ENCODE data around the gene FBRS. TPM values are rescaled to one million over a fixed set of nuclear protein-coding genes. Genes with fewer than 3 reads are reported as not detected.
"Not testable (repeated sequence)": the region's sequence is repeated elsewhere in the genome, so short reads cannot be mapped to it uniquely, and the experiment has no call there.

FBRS gene
- total and polyA plus RNA-seq, 2 donors (not counting 3 experiments of a cell fraction or from before 2014, with no cell fraction given) = 15.5 to 68.6 TPM

- Histone ChIP-seq H3K9me1 (replicated peaks; ENCODE audit: control insufficient read depth, extremely low read depth, insufficient read depth, low read length) (no peaks in the 10 kb centered on the region), H3K36me3 (ENCODE audit: control insufficient read depth in 2 of 2, extremely low read depth in 1 of 2, insufficient read depth in 2 of 2, low read length in 2 of 2) (no peaks in the 10 kb centered on the region), H2AFZ (ENCODE audit: low read depth, low read length) (peak overlapping the region; percentile 54), H3K27me3 (ENCODE audit: control insufficient read depth in 2 of 2, insufficient read depth in 2 of 2, low read length in 2 of 2) (peaks cover 0 to 3% of the 10 kb centered on the region in 2 experiments), H4K20me1 (replicated peaks; ENCODE audit: control insufficient read depth, extremely low read depth, insufficient read depth, low read length) (peaks cover 3% of the 10 kb centered on the region), H3K4me3 (replicated peaks in 1 of 3; ENCODE audit: insufficient read depth in 1 of 3, low read depth in 1 of 3, low read length in 3 of 3) (no peak overlapping the region), H3K79me2 (ENCODE audit: control insufficient read depth, insufficient read depth, low read length) (peaks cover 11% of the 10 kb centered on the region), H3K9me3 (replicated peaks; ENCODE audit: control insufficient read depth, insufficient read depth, low read length) (no peaks in the 10 kb centered on the region), H3K27ac (ENCODE audit: insufficient read depth, low read depth, low read length) (no peak overlapping the region), H3K4me2 (ENCODE audit: insufficient read depth, low read length) (no peak overlapping the region), H3K4me1 (ENCODE audit: control insufficient read depth, extremely low read depth, insufficient read depth, low read length) (peaks cover 20% of the 10 kb centered on the region), H3K9ac (replicated peaks; ENCODE audit: extremely low read depth, insufficient read depth, low read length) (no peak overlapping the region)
- POLR2A ChIA-PET = interaction anchor here (2.0 kb wide), 1 partner anchor 36 kb away, joined by 5 read pairs; no protein-coding TSS in a partner anchor
- dilution Hi-C loops (cut with MboI; ENCODE audit: extremely low pct_ligation_motif_present, low sequenced_read_pairs) = no loop called here
- BruUV-seq (replicated peaks) = no TSS peak
- DNase-seq (ENCODE audit: low read depth, low spot score) (peak; percentile 23), FAIRE-seq (peak; percentile 31)
- CTCF ChIA-PET = interaction anchor here (0.6 to 3.3 kb wide), 13 partner anchors 9 to 265 kb away, joined by 3 to 26 read pairs (median 5); partner anchors contain the start of genes DCTPP1, FBRS, PRR14 and ZNF689
- TF ChIP-seq MAX (IDR thresholded peaks at IDR 0.05; ENCODE audit: insufficient read depth, insufficient read length) (no peak), EZH2 (IDR thresholded peaks at IDR 0.05; ENCODE audit: borderline replicate concordance, low read depth, low read length, severe bottlenecking) (no peak), POLR2A (IDR thresholded peaks at IDR 0.05; ENCODE audit: low read depth, low read length) (no peak), FOS (IDR thresholded peaks at IDR 0.05; ENCODE audit: borderline replicate concordance, insufficient read depth, low read length) (no peak), POLR2AphosphoS5 (IDR thresholded peaks at IDR 0.05; ENCODE audit: insufficient read depth, low read depth, low read length) (no peak), GATA2 (IDR thresholded peaks at IDR 0.05; ENCODE audit: insufficient read depth, insufficient read length, low read depth, low read length) (no peak)
- TF ChIP-seq, protein P1, sequence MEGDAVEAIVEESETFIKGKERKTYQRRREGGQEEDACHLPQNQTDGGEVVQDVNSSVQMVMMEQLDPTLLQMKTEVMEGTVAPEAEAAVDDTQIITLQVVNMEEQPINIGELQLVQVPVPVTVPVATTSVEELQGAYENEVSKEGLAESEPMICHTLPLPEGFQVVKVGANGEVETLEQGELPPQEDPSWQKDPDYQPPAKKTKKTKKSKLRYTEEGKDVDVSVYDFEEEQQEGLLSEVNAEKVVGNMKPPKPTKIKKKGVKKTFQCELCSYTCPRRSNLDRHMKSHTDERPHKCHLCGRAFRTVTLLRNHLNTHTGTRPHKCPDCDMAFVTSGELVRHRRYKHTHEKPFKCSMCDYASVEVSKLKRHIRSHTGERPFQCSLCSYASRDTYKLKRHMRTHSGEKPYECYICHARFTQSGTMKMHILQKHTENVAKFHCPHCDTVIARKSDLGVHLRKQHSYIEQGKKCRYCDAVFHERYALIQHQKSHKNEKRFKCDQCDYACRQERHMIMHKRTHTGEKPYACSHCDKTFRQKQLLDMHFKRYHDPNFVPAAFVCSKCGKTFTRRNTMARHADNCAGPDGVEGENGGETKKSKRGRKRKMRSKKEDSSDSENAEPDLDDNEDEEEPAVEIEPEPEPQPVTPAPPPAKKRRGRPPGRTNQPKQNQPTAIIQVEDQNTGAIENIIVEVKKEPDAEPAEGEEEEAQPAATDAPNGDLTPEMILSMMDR (IDR thresholded peaks at IDR 0.05; ENCODE audit: extremely low read depth in 1 of 2, insufficient read depth in 1 of 2, low read depth in 1 of 2, low read length in 2 of 2) = no peak
- intact Hi-C loops (cut with micrococcal nuclease) = loop anchor here (1.0 to 5.0 kb wide), 5 partner anchors 37 to 264 kb away; partner anchors contain the start of genes DCTPP1, FBRS, PHKG2 and SEPHS2
Observed at GRCh38 chr16:30694926-30695693, 36.9 kb downstream of the FBRS start.

DNA sequence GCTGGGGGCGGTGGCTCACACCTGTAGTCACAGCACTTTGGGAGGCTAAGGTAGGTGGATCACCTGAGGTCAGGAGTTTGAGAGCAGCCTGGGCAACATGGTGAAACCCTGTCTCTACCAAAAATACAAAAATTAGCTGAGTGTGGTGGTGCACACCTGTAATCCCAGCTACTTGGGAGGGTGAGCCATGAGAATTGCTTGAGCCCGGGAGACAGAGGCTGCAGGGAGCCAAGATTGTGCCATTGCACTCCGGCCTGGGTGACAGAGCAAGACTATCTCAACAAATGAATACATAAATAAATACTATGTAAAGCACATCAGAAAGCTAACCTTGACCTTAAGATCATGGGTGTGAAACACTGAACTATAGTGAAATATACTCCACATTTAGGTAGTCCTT is 38.4 kb downstream of the FBRS start:
- H3K9me1 ChIP-seq (replicated peaks; ENCODE audit: control insufficient read depth, extremely low read depth, insufficient read depth, low read length); H3K4me3 ChIP-seq (replicated peaks in 1 of 3; ENCODE audit: insufficient read depth in 1 of 3, low read depth in 1 of 3, low read length in 3 of 3); DNase-seq (ENCODE audit: low read depth, low spot score); H3K27me3 ChIP-seq (ENCODE audit: control insufficient read depth in 2 of 2, insufficient read depth in 2 of 2, low read length in 2 of 2); H3K27ac ChIP-seq (ENCODE audit: insufficient read depth, low read depth, low read length); POLR2A ChIA-PET; H4K20me1 ChIP-seq (replicated peaks; ENCODE audit: control insufficient read depth, extremely low read depth, insufficient read depth, low read length); FAIRE-seq; H2AFZ ChIP-seq (ENCODE audit: low read depth, low read length); H3K4me2 ChIP-seq (ENCODE audit: insufficient read depth, low read length); H3K36me3 ChIP-seq (ENCODE audit: control insufficient read depth in 2 of 2, extremely low read depth in 1 of 2, insufficient read depth in 2 of 2, low read length in 2 of 2); H3K9ac ChIP-seq (replicated peaks; ENCODE audit: extremely low read depth, insufficient read depth, low read length); H3K9me3 ChIP-seq (replicated peaks; ENCODE audit: control insufficient read depth, insufficient read depth, low read length); dilution Hi-C loops (cut with MboI; ENCODE audit: extremely low pct_ligation_motif_present, low sequenced_read_pairs); BruUV-seq (replicated peaks): not testable (repeated sequence)
- H3K4me1 ChIP-seq (ENCODE audit: control insufficient read depth, extremely low read depth, insufficient read depth, low read length) = peaks cover 26% of the 10 kb centered on the region
- peaks cover 27% of the 10 kb centered on the region for H3K79me2 ChIP-seq (ENCODE audit: control insufficient read depth, insufficient read depth, low read length)
- intact Hi-C loops (cut with micrococcal nuclease) = loop anchor here (5.0 kb wide), 2 partner anchors 51 to 169 kb away; partner anchors contain the start of genes PHKG2 and ZNF768
- CTCF ChIA-PET = interaction anchor here (0.9 to 1.4 kb wide), 2 partner anchors 10 to 37 kb away, joined by 3 to 6 read pairs; no protein-coding TSS in a partner anchor

Measured in endothelial cell of umbilical vein (primary cell).